ENCODE results near the gene FOXK1. TPM values are rescaled to one million over a fixed set of nuclear protein-coding genes. Genes with fewer than 3 reads are reported as not detected.

FOXK1 gene
- total and polyA plus RNA-seq, 2 of the 13 experiments (the other 11 are each of a cell fraction or from before 2014, with no cell fraction given), result 4.6 to 8.8 TPM

DNA sequence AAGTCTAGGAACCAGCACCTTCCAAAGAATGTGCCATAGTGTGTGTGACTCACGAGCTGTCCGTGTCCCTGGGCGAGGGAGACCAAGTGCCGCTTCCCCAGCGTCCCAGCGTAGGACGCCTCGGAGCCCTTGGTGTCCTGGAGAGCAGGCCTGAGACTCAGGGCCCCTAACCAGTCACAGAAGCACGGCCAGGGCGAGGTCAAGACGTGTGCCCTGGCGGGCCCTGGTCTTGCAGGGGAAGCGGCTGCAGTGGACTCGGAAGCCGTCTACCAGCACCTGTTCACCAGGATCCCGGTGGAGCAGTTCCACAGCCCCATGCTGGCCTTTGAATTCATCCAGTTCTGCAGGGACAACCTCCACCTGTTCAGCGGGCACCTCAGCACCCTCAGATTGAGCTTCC, 103.9 kb downstream of the FOXK1 start:
- BruUV-seq (replicated peaks), result TSS peak; percentile 43
- no peaks in the 10 kb centered on the region for H3K4me1 ChIP-seq (ENCODE audit: insufficient read depth, low read length)
- ChIA-PET POLR2A (no interaction called here), CTCF (ENCODE audit: low intra/inter-chr PET ratio, low total read pairs) (no interaction called here)
- in situ Hi-C loops (cut with HindIII; ENCODE audit: extremely low pct_ligation_motif_present, low pct_unique_long_range_greater_than_20kb), result no loop called here
- H3K79me2 ChIP-seq (ENCODE audit: insufficient read depth, low read length), result no peaks in the 10 kb centered on the region
- no peak for FAIRE-seq
- DNase-seq (ENCODE audit: low spot score), result no peak
- H3K36me3 ChIP-seq (replicated peaks in 1 of 2; ENCODE audit: control insufficient read depth in 1 of 2, insufficient read depth in 2 of 2, low read length in 2 of 2), result peaks cover 19 to 32% of the 10 kb centered on the region in 2 experiments; a peak in 4 of 5 replicates
- no peaks in the 10 kb centered on the region for H3K9me3 ChIP-seq (ENCODE audit: low read length)
- H3K27me3 ChIP-seq (ENCODE audit: control insufficient read depth in 1 of 2, insufficient read depth in 2 of 2, low read length in 2 of 2), result no peaks in the 10 kb centered on the region
- TF ChIP-seq WIZ (CRISPR knock-in tag; IDR thresholded peaks at IDR 0.05) (no peak), ZNF530 (CRISPR knock-in tag; IDR thresholded peaks at IDR 0.05; ENCODE audit: low read depth) (no peak), ZNF883 (CRISPR knock-in tag; IDR thresholded peaks at IDR 0.05; ENCODE audit: not compliant biosample characterization) (no peak), FOXJ3 (CRISPR knock-in tag; IDR thresholded peaks at IDR 0.05; ENCODE audit: borderline replicate concordance) (no peak), SIN3B (IDR thresholded peaks at IDR 0.05; ENCODE audit: low read length) (no peak), SYNCRIP (IDR thresholded peaks at IDR 0.05; ENCODE audit: insufficient read depth, low read depth, low read length) (no peak), BORCS8-MEF2B (CRISPR knock-in tag; IDR thresholded peaks at IDR 0.05) (no peak)
- TF ChIP-seq, protein P1, sequence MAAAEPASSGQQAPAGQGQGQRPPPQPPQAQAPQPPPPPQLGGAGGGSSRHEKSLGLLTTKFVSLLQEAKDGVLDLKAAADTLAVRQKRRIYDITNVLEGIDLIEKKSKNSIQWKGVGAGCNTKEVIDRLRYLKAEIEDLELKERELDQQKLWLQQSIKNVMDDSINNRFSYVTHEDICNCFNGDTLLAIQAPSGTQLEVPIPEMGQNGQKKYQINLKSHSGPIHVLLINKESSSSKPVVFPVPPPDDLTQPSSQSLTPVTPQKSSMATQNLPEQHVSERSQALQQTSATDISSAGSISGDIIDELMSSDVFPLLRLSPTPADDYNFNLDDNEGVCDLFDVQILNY (CRISPR knock-in tag; conservative IDR thresholded peaks at IDR 0.05), result no peak
- TF ChIP-seq, protein P2, sequence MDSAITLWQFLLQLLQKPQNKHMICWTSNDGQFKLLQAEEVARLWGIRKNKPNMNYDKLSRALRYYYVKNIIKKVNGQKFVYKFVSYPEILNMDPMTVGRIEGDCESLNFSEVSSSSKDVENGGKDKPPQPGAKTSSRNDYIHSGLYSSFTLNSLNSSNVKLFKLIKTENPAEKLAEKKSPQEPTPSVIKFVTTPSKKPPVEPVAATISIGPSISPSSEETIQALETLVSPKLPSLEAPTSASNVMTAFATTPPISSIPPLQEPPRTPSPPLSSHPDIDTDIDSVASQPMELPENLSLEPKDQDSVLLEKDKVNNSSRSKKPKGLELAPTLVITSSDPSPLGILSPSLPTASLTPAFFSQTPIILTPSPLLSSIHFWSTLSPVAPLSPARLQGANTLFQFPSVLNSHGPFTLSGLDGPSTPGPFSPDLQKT (CRISPR knock-in tag; IDR thresholded peaks at IDR 0.05; ENCODE audit: borderline replicate concordance), result no peak
- ATAC-seq, result no peak
- WGBS (ENCODE audit: low lambda C conversion rate), result 100% methylated on average over 8 of the region's 17 CpGs
- no peaks in the 10 kb centered on the region for H4K20me1 ChIP-seq (ENCODE audit: insufficient read depth, low read length)
- H3K4me3 ChIP-seq (replicated peaks in 1 of 3; ENCODE audit: insufficient read depth in 1 of 3, low read depth in 2 of 3, low read length in 3 of 3), result no peak overlapping the region
- intact Hi-C loops (cut with micrococcal nuclease; ENCODE audit: unreplicated experiment), result no loop called here
- H3K27ac ChIP-seq (ENCODE audit: extremely low read length, insufficient read depth, low read length), result no peak overlapping the region
- no peak overlapping the region for H3K9ac ChIP-seq (ENCODE audit: insufficient read depth, low read depth, low read length)
- no peak overlapping the region for H2AFZ ChIP-seq (ENCODE audit: low read length)
- H3K4me2 ChIP-seq (ENCODE audit: low read depth, low read length), result no peak overlapping the region

Measured in HepG2 (cell line).